HL-60 (cell line): ENCODE results near the gene DNMT3A.

Source experiments
- DNase-seq, 2 experiments: peaks; one replicate each; pipeline ENCODE4 v3.0.0-alpha.2; 2010 to 2020; ENCODE audit warnings: low read depth in 1 of 2, low spot score in 1 of 2
- H3K27ac ChIP-seq: fragments of 250-450 bp; sonication (Bioruptor Pico); replicated peaks from 2 replicates; pipeline ENCODE4 v1.5.1; 2020; ENCODE audit warnings: mild to moderate bottlenecking, moderate library complexity
- H3K27me3 ChIP-seq: fragments of 250-450 bp; sonication (Bioruptor Pico); 2 replicates; pipeline ENCODE4 v1.5.1; 2021; ENCODE audit warnings: mild to moderate bottlenecking, moderate library complexity; ENCODE audit not compliant: insufficient read depth, poor library complexity, severe bottlenecking
- H3K4me3 ChIP-seq: replicated peaks from 2 replicates; pipeline ENCODE4 v1.5.1; 2011; ENCODE audit warnings: mild to moderate bottlenecking, control low read depth, low read length; ENCODE audit not compliant: insufficient read depth
- CTCF ChIP-seq: IDR thresholded peaks from one replicate; pipeline ENCODE4 v1.5.1; 2011; ENCODE audit warnings: low read length, control low read depth, inconsistent platforms; ENCODE audit not compliant: insufficient read depth
- GABPA ChIP-seq: IDR thresholded peaks from 2 replicates; pipeline ENCODE4 v1.6.1; 2012; ENCODE audit warnings: low read depth
- POLR2AphosphoS5 ChIP-seq: IDR thresholded peaks from 2 replicates; pipeline ENCODE4 v1.6.1; 2012; ENCODE audit warnings: low read depth
- REST ChIP-seq: IDR thresholded peaks from 2 replicates; pipeline ENCODE4 v1.6.1; 2012; ENCODE audit warnings: low read depth; ENCODE audit not compliant: insufficient replicate concordance
- SPI1 ChIP-seq: IDR thresholded peaks from 2 replicates; pipeline ENCODE4 v1.6.1; 2012; ENCODE audit warnings: low read depth, mild to moderate bottlenecking, borderline replicate concordance

The DNMT3A gene

DNA sequence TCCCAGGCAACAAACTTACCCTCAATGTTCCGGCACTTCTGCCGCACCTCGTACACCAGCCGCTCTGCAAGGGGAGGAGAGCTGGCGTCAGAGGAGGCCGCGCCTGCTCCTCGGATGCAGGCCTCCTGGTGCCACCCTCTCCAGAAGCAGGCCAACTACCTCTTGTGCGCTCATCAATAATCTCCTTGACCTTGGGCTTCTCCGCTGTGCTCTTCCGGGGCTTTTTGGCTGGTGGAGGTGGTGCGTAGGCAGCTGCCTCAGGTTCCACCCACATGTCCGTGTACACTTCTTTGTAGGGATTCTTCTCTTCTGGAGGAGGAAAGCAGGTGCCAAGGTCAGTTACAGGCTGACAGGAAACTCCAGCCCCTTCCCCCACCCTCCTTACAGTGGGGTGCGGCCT lies 95.7 kb downstream of the DNMT3A start:
- Histone ChIP-seq H3K27ac (no peak overlapping the region), H3K4me3 (no peak overlapping the region), H3K27me3 (no peaks in the 10 kb centered on the region)
- TF ChIP-seq POLR2AphosphoS5 (no peak), SPI1 (no peak), CTCF (no peak), GABPA (no peak), REST (no peak)
- no peak for DNase-seq

GRCh38 chr2:25245141-25245540 lies 96.6 kb downstream of the DNMT3A start:
- DNase-seq = no peak
- Histone ChIP-seq H3K27me3 (no peaks in the 10 kb centered on the region), H3K27ac (no peak overlapping the region), H3K4me3 (no peak overlapping the region)
- TF ChIP-seq POLR2AphosphoS5 (no peak), CTCF (no peak), GABPA (no peak), SPI1 (no peak), REST (no peak)

- H3K27ac ChIP-seq = no peak overlapping the region
- no peak for DNase-seq
- no peak overlapping the region for H3K4me3 ChIP-seq
- no peak for TF ChIP-seq REST
- no peak for TF ChIP-seq CTCF
- no peak for TF ChIP-seq SPI1
- no peak for TF ChIP-seq GABPA
- no peak for TF ChIP-seq POLR2AphosphoS5
- H3K27me3 ChIP-seq = no peaks in the 10 kb centered on the region
These were observed 97.7 kb downstream of the DNMT3A start for GRCh38 chr2:25243995-25244394.
